MM.1S (cell line): ENCODE data around the gene TEX36.

ENCODE experiments used
- CTCF ChIP-seq: fragments of 300-600 bp; sonication (generic); IDR thresholded peaks from 2 replicates; pipeline ENCODE4 v1.5.1; 2016; ENCODE audit warnings: antibody characterized with exemption, low read length, mixed read lengths
- EZH2 ChIP-seq: fragments of 300-600 bp; sonication (generic); optimal IDR thresholded peaks from 2 replicates; pipeline ENCODE3; 2017; ENCODE audit warnings: low read depth, mild to moderate bottlenecking, antibody characterized with exemption, low read length, mixed read lengths
- EZH2phosphoT487 ChIP-seq: fragments of 300-600 bp; sonication (generic); IDR thresholded peaks from 2 replicates; pipeline ENCODE4 v1.6.1; 2018; ENCODE audit warnings: antibody characterized with exemption, low read length

- TF ChIP-seq CTCF, result no peak
- no peak for TF ChIP-seq EZH2
- no peak for TF ChIP-seq EZH2phosphoT487
Measured at GRCh38 chr10:125659071-125659470, 23.9 kb downstream of the TEX36 start.
